ENCODE data around the gene CCDC70.

GRCh38 chr13:51814825-51815650 is 46.7 kb upstream of the CCDC70 start:
- TF ChIP-seq CTCF (IDR thresholded peaks at IDR 0.05; ENCODE audit: low read depth, low read length) (peak; percentile 85), POLR2A (IDR thresholded peaks at IDR 0.05; ENCODE audit: extremely low read depth, insufficient read length) (no peak)

All from NB4 (cell line).